ENCODE results near the gene AP2B1. TPM values are rescaled to one million over a fixed set of nuclear protein-coding genes. Genes with fewer than 3 reads are reported as not detected.

AP2B1 gene
- total RNA-seq, 6 experiments from 2014 or later: 33.8 to 62.7 (median 40.8) TPM

GRCh38 chr17:35569405-35569804, 17.7 kb upstream of the AP2B1 start:
- WGBS (ENCODE audit: insufficient coverage, low coverage, low lambda C conversion rate, missing lambda C conversion rate): 88% methylated on average over 2 of the region's 2 CpGs
- DNase-seq (no peak), ATAC-seq (no peak)
- Histone ChIP-seq H3K4me3 (no peak overlapping the region), H3K27ac (no peak overlapping the region), H3K4me1 (peaks cover 0 to 16% (median 6%) of the 10 kb centered on the region in 4 donors), H3K27me3 (no peaks in the 10 kb centered on the region), H3K9me3 (no peaks in the 10 kb centered on the region), H3K36me3 (no peaks in the 10 kb centered on the region)
- no peak for TF ChIP-seq CTCF (IDR thresholded peaks at IDR 0.05)
- intact Hi-C loops (cut with DNase I): no loop called here

GRCh38 chr17:35575759-35576158, 11.4 kb upstream of the AP2B1 start:
- Histone ChIP-seq H3K27ac (no peak overlapping the region), H3K4me3 (no peak overlapping the region), H3K27me3 (no peaks in the 10 kb centered on the region), H3K4me1 (peaks cover 0 to 10% (median 3%) of the 10 kb centered on the region in 4 donors), H3K36me3 (peaks cover 0 to 4% (median under 1%) of the 10 kb centered on the region in 4 donors), H3K9me3 (no peaks in the 10 kb centered on the region)
- TF ChIP-seq CTCF (IDR thresholded peaks at IDR 0.05): no peak
- no peak for TF ChIP-seq POLR2A (IDR thresholded peaks at IDR 0.05)
- no peak for ATAC-seq
- DNase-seq: no peak
- no CpG with 5 or more reads among the region's 3 CpGs for WGBS (ENCODE audit: insufficient coverage, low coverage, low lambda C conversion rate, missing lambda C conversion rate)
- intact Hi-C loops (cut with DNase I): no loop called here

GRCh38 chr17:35577830-35578196, 9.3 kb upstream of the AP2B1 start:
- ATAC-seq (peak; percentile 10 to 42 (median 28)), DNase-seq (no peak)
- Histone ChIP-seq H3K9me3 (no peaks in the 10 kb centered on the region), H3K27me3 (no peaks in the 10 kb centered on the region), H3K4me3 (peak overlapping the region; percentile 65 to 87 (median 81)), H3K36me3 (peaks cover 0 to 4% (median under 1%) of the 10 kb centered on the region in 4 donors), H3K4me1 (peaks cover 0 to 10% (median 3%) of the 10 kb centered on the region in 4 donors), H3K27ac (peak overlapping the region; percentile 80 to 85 (median 84))
- no peak for TF ChIP-seq POLR2A (IDR thresholded peaks at IDR 0.05)
- TF ChIP-seq CTCF (IDR thresholded peaks at IDR 0.05): no peak
- 6% methylated on average over 8 of the region's 8 CpGs for WGBS (ENCODE audit: insufficient coverage, low coverage, low lambda C conversion rate, missing lambda C conversion rate)
- intact Hi-C loops (cut with DNase I): no loop called here

GRCh38 chr17:35578197-35578928, 8.8 kb upstream of the AP2B1 start, which contains the start of gene PEX12:
TSS of gene PEX12 (minus strand) at chr17:35578571. CDS start at chr17:35578021, 550 bp downstream.
- no peaks in the 10 kb centered on the region for H3K27me3 ChIP-seq
- peak; percentile 88 to 93 (median 92) for DNase-seq
- peak; percentile 97 to 99 (median 98) for ATAC-seq
- peaks cover 0 to 10% (median 3%) of the 10 kb centered on the region in 4 donors for H3K4me1 ChIP-seq
- intact Hi-C loops (cut with DNase I): no loop called here
- H3K4me3 ChIP-seq: peak within 1 kb of the TSS; percentile 65 to 87 (median 81)
- 0% methylated on average over 37 of the region's 45 CpGs for WGBS (ENCODE audit: insufficient coverage, low coverage, low lambda C conversion rate, missing lambda C conversion rate)
- peak within 1 kb of the TSS; percentile 80 to 85 (median 84) for H3K27ac ChIP-seq
- peaks cover 0 to 4% (median under 1%) of the 10 kb centered on the region in 4 donors for H3K36me3 ChIP-seq
- no peaks in the 10 kb centered on the region for H3K9me3 ChIP-seq
- no peak for TF ChIP-seq CTCF (IDR thresholded peaks at IDR 0.05)
- peak; percentile 86 for TF ChIP-seq POLR2A (IDR thresholded peaks at IDR 0.05)

Data from right lobe of liver (tissue), 6 donors.